PC-3 (cell line): Measurements from ENCODE around the gene ADAMTSL2. TPM values are rescaled to one million over a fixed set of nuclear protein-coding genes. Genes with fewer than 3 reads are reported as not detected.

Source experiments
- ATAC-seq: fragments of 200-7000 bp; cut with Tn5 transposase; 2 replicates; pipeline ENCODE4 v1.9.1; 2020; ENCODE audit warnings: mild to moderate bottlenecking, moderate library complexity
- BruUV-seq: library from RNA; stranded (reverse); fragments of 400-500 nt; replicated peaks from 2 replicates; lab custom pipeline; 2021; lab: Mats Ljungman, UMichigan
- CTCF ChIA-PET: fragments of 300-600 bp; sonication (Branson Sonifier 250); formaldehyde crosslinking; loops from one replicate; lab custom pipeline; 2022; ENCODE audit warnings: antibody characterized with exemption; lab: Charles Lee
- POLR2A ChIA-PET: fragments of 300-600 bp; sonication (Branson Sonifier 250); formaldehyde crosslinking; loops from one replicate; lab custom pipeline; 2022; ENCODE audit warnings: antibody characterized with exemption; ENCODE audit not compliant: unreplicated experiment; lab: Charles Lee
- DNase-seq: peaks from one replicate; pipeline ENCODE4 v3.0.0-alpha.2; 2015
- H2AFZ ChIP-seq: fragments of 300-600 bp; sonication (generic); 2 replicates; pipeline ENCODE4 v1.6.0; 2016; ENCODE audit warnings: antibody characterized with exemption, low read length
- H3F3A ChIP-seq: fragments of 300-600 bp; sonication (generic); one replicate; pipeline ENCODE4 v1.6.0; 2017; ENCODE audit warnings: antibody characterized with exemption, low read length, control low read depth, mild to moderate bottlenecking; ENCODE audit not compliant: unreplicated experiment
- H3K27ac ChIP-seq: fragments of 300-600 bp; sonication (generic); 2 replicates; pipeline ENCODE4 v1.5.1; 2016; ENCODE audit warnings: mild to moderate bottlenecking, low read length
- H3K27me3 ChIP-seq: fragments of 300-600 bp; sonication (generic); 2 replicates; pipeline ENCODE4 v1.6.1; 2016; ENCODE audit warnings: low read length, mixed read lengths
- H3K36me3 ChIP-seq: fragments of 300-600 bp; sonication (generic); 2 replicates; pipeline ENCODE4 v1.6.1; 2016; ENCODE audit warnings: low read depth, mixed run types, low read length, mixed read lengths
- H3K4me1 ChIP-seq: fragments of 300-600 bp; sonication (generic); 2 replicates; pipeline ENCODE4 v1.5.1; 2016; ENCODE audit warnings: low read length; ENCODE audit not compliant: insufficient read depth
- H3K4me2 ChIP-seq: fragments of 300-600 bp; sonication (generic); 2 replicates; pipeline ENCODE4 v1.6.0; 2016; ENCODE audit warnings: low read length
- H3K4me3 ChIP-seq: fragments of 300-600 bp; sonication (generic); 2 replicates; pipeline ENCODE4 v1.5.1; 2016; ENCODE audit warnings: mild to moderate bottlenecking, low read length, mixed read lengths
- H3K79me2 ChIP-seq: fragments of 300-600 bp; sonication (generic); 2 replicates; pipeline ENCODE4 v1.6.1; 2017; ENCODE audit warnings: low read length, mixed read lengths
- H3K9ac ChIP-seq: fragments of 300-600 bp; sonication (generic); 2 replicates; pipeline ENCODE4 v1.6.0; 2016; ENCODE audit warnings: mild to moderate bottlenecking, low read length
- H3K9me2 ChIP-seq: fragments of 300-600 bp; sonication (generic); replicated peaks from 2 replicates; pipeline ENCODE4 v1.6.1; 2016; ENCODE audit warnings: mixed run types, low read length, mixed read lengths
- H3K9me3 ChIP-seq: fragments of 300-600 bp; sonication (generic); 2 replicates; pipeline ENCODE4 v1.6.1; 2016; ENCODE audit warnings: low read length, mixed read lengths
- H4K20me1 ChIP-seq: fragments of 300-600 bp; sonication (generic); 2 replicates; pipeline ENCODE4 v1.6.1; 2016; ENCODE audit warnings: low read length, mixed read lengths
- CTCF ChIP-seq: fragments of 300-600 bp; sonication (generic); conservative IDR thresholded peaks from 2 replicates; pipeline ENCODE4 v1.5.1; 2017; ENCODE audit warnings: antibody characterized with exemption, low read depth, mild to moderate bottlenecking, low read length
- EZH2 ChIP-seq: fragments of 300-600 bp; sonication (generic); IDR thresholded peaks from one replicate; pipeline ENCODE4 v1.6.1; 2017; ENCODE audit warnings: antibody characterized with exemption, mild to moderate bottlenecking, low read length; ENCODE audit not compliant: unreplicated experiment
- EZH2phosphoT487 ChIP-seq: fragments of 300-600 bp; sonication (generic); IDR thresholded peaks from 2 replicates; pipeline ENCODE4 v1.6.1; 2018; ENCODE audit warnings: mild to moderate bottlenecking, antibody characterized with exemption, low read length, borderline replicate concordance
- intact Hi-C: fragments of 100-400 bp; cut with micrococcal nuclease; formaldehyde crosslinking; loops from 2 replicates; pipeline ENCODE4 v1.9.0; 2023
- total RNA-seq: library from RNA; depleted of rRNA; stranded (reverse); fragments of >200 nt; gene quantifications from 2 replicates; pipeline ENCODE4 v1.2.3, GENCODE V29; 2014

Gene ADAMTSL2
- total RNA-seq, 1 experiment from 2014 or later: not detected

- intact Hi-C loops: no loop called here
- Histone ChIP-seq H3K9me2 (no peaks in the 10 kb centered on the region), H3K9ac (no peak overlapping the region), H3K4me2 (no peak overlapping the region), H3K36me3 (no peaks in the 10 kb centered on the region), H2AFZ (0 out of 2 replicates have a peak overlapping the region, but pooled peaks have one; percentile 26), H3K27me3 (no peaks in the 10 kb centered on the region), H3K9me3 (no peaks in the 10 kb centered on the region), H4K20me1 (no peaks in the 10 kb centered on the region), H3F3A (no peaks in the 10 kb centered on the region), H3K4me3 (no peak overlapping the region), H3K79me2 (no peaks in the 10 kb centered on the region), H3K4me1 (no peaks in the 10 kb centered on the region), H3K27ac (no peak overlapping the region)
- ChIA-PET POLR2A (no interaction called here), CTCF (no interaction called here)
- ATAC-seq (no peak), DNase-seq (no peak)
- TF ChIP-seq EZH2phosphoT487 (no peak), EZH2 (no peak), CTCF (no peak)
- BruUV-seq: no TSS peak
These were observed 7.7 kb upstream of the ADAMTSL2 start for GRCh38 chr9:133526721-133527321.

GRCh38 chr9:133527444-133527920 is 7.0 kb upstream of the ADAMTSL2 start:
- no peak overlapping the region for H2AFZ ChIP-seq
- H3K9ac ChIP-seq: no peak overlapping the region
- no peaks in the 10 kb centered on the region for H3K27me3 ChIP-seq
- no peak for TF ChIP-seq EZH2
- no peak for TF ChIP-seq EZH2phosphoT487
- no peak for TF ChIP-seq CTCF
- ChIA-PET POLR2A (no interaction called here), CTCF (no interaction called here)
- no peaks in the 10 kb centered on the region for H3K9me2 ChIP-seq
- ATAC-seq (no peak), DNase-seq (no peak)
- intact Hi-C loops: no loop called here
- H4K20me1 ChIP-seq: no peaks in the 10 kb centered on the region
- H3K36me3 ChIP-seq: no peaks in the 10 kb centered on the region
- H3K4me3 ChIP-seq: no peak overlapping the region
- H3K4me1 ChIP-seq: no peaks in the 10 kb centered on the region
- H3K27ac ChIP-seq: no peak overlapping the region
- no peaks in the 10 kb centered on the region for H3K9me3 ChIP-seq
- no peak overlapping the region for H3K4me2 ChIP-seq
- H3F3A ChIP-seq: no peaks in the 10 kb centered on the region
- BruUV-seq: no TSS peak
- no peaks in the 10 kb centered on the region for H3K79me2 ChIP-seq
